ENCODE results near the gene BET1L.

The BET1L gene

GRCh38 chr11:223884-224283, 16.7 kb upstream of the BET1L start:
- Histone ChIP-seq H3K79me1 (ENCODE audit: low read depth, low read length) (peaks cover 7% of the 10 kb centered on the region), H3K36me3 (replicated peaks in 1 of 2; ENCODE audit: control insufficient read depth in 2 of 2, insufficient read depth in 2 of 2, low read length in 2 of 2) (peaks cover 10 to 37% of the 10 kb centered on the region in 2 donors), H3K18ac (ENCODE audit: low read length) (no peak overlapping the region), H3K4ac (ENCODE audit: low read length) (no peak overlapping the region), H2AFZ (ENCODE audit: low read length) (no peak overlapping the region), H3K4me3 (ENCODE audit: low read length in 2 of 2) (no peak overlapping the region), H2BK12ac (ENCODE audit: low read length) (no peak overlapping the region), H3K4me2 (ENCODE audit: insufficient read depth, low read length, poor library complexity, severe bottlenecking) (no peak overlapping the region), H3K4me1 (ENCODE audit: control insufficient read depth in 2 of 2, insufficient read depth in 1 of 2, low read depth in 1 of 2, low read length in 2 of 2) (no peaks in the 10 kb centered on the region), H3K27ac (replicated peaks; ENCODE audit: low read length) (no peak overlapping the region), H2AK5ac (ENCODE audit: low read depth, low read length) (no peak overlapping the region), H3K14ac (ENCODE audit: low read length) (no peak overlapping the region), H3K27me3 (ENCODE audit: control insufficient read depth in 3 of 3, insufficient read depth in 3 of 3, low read depth in 1 of 3, low read length in 3 of 3) (no peaks in the 10 kb centered on the region), H4K91ac (ENCODE audit: low read depth, low read length, poor library complexity) (no peak overlapping the region), H3K9ac (ENCODE audit: low read depth, low read length, poor library complexity) (no peak overlapping the region), H3K23ac (ENCODE audit: low read depth, low read length, poor library complexity) (no peak overlapping the region), H2BK15ac (ENCODE audit: low read length) (no peak overlapping the region), H3K9me3 (replicated peaks in 1 of 2; ENCODE audit: control insufficient read depth in 2 of 2, insufficient read depth in 1 of 2, low read depth in 1 of 2, low read length in 2 of 2) (peaks cover 0 to 2% of the 10 kb centered on the region in 2 donors), H4K8ac (ENCODE audit: low read depth, low read length) (no peak overlapping the region), H2BK5ac (ENCODE audit: low read length) (no peak overlapping the region), H2BK120ac (ENCODE audit: low read depth, low read length) (no peak overlapping the region)
- whole genome bisulfite sequencing, 2 donors (ENCODE audit: extremely low coverage in 2 of 2, insufficient read length in 2 of 2, insufficient replicate concordance in 1 of 2) = no CpG with 5 or more reads among the region's 9 CpGs
- DNase-seq (ENCODE audit: low spot score) = no peak

GRCh38 chr11:223026-223789, 16.0 kb upstream of the BET1L start:
- Histone ChIP-seq H3K27me3 (ENCODE audit: control insufficient read depth in 3 of 3, insufficient read depth in 3 of 3, low read depth in 1 of 3, low read length in 3 of 3) (no peaks in the 10 kb centered on the region), H2AFZ (ENCODE audit: low read length) (no peak overlapping the region), H2BK12ac (ENCODE audit: low read length) (no peak overlapping the region), H3K36me3 (replicated peaks in 1 of 2; ENCODE audit: control insufficient read depth in 2 of 2, insufficient read depth in 2 of 2, low read length in 2 of 2) (peaks cover 10 to 36% of the 10 kb centered on the region in 2 donors), H2BK120ac (ENCODE audit: low read depth, low read length) (no peak overlapping the region), H2BK15ac (ENCODE audit: low read length) (no peak overlapping the region), H3K9ac (ENCODE audit: low read depth, low read length, poor library complexity) (no peak overlapping the region), H3K79me1 (ENCODE audit: low read depth, low read length) (peaks cover 6% of the 10 kb centered on the region), H3K18ac (ENCODE audit: low read length) (no peak overlapping the region), H4K91ac (ENCODE audit: low read depth, low read length, poor library complexity) (no peak overlapping the region), H3K4me1 (ENCODE audit: control insufficient read depth in 2 of 2, insufficient read depth in 1 of 2, low read depth in 1 of 2, low read length in 2 of 2) (no peaks in the 10 kb centered on the region), H3K27ac (replicated peaks; ENCODE audit: low read length) (no peak overlapping the region), H3K14ac (ENCODE audit: low read length) (no peak overlapping the region), H3K9me3 (replicated peaks in 1 of 2; ENCODE audit: control insufficient read depth in 2 of 2, insufficient read depth in 1 of 2, low read depth in 1 of 2, low read length in 2 of 2) (peaks cover 0 to 2% of the 10 kb centered on the region in 2 donors), H3K23ac (ENCODE audit: low read depth, low read length, poor library complexity) (peak overlapping the region; percentile 59), H3K4me3 (ENCODE audit: low read length in 2 of 2) (no peak overlapping the region), H2BK5ac (ENCODE audit: low read length) (no peak overlapping the region), H4K8ac (ENCODE audit: low read depth, low read length) (peak overlapping the region; percentile 82), H3K4me2 (ENCODE audit: insufficient read depth, low read length, poor library complexity, severe bottlenecking) (no peak overlapping the region), H3K4ac (ENCODE audit: low read length) (no peak overlapping the region), H2AK5ac (ENCODE audit: low read depth, low read length) (no peak overlapping the region)
- no peak for DNase-seq (ENCODE audit: low spot score)
- no CpG with 5 or more reads among the region's 16 CpGs for WGBS, 2 donors (ENCODE audit: extremely low coverage in 2 of 2, insufficient read length in 2 of 2, insufficient replicate concordance in 1 of 2)

GRCh38 chr11:221998-222789, 15.0 kb upstream of the BET1L start:
- H2BK5ac ChIP-seq (ENCODE audit: low read length) = no peak overlapping the region
- peak overlapping the region; percentile 12 for H3K9ac ChIP-seq (ENCODE audit: low read depth, low read length, poor library complexity)
- peaks cover 12 to 43% of the 10 kb centered on the region in 2 donors for H3K36me3 ChIP-seq (replicated peaks in 1 of 2; ENCODE audit: control insufficient read depth in 2 of 2, insufficient read depth in 2 of 2, low read length in 2 of 2)
- H3K4me2 ChIP-seq (ENCODE audit: insufficient read depth, low read length, poor library complexity, severe bottlenecking) = no peak overlapping the region
- no peak overlapping the region for H2AK5ac ChIP-seq (ENCODE audit: low read depth, low read length)
- peak overlapping the region; percentile 59 for H3K23ac ChIP-seq (ENCODE audit: low read depth, low read length, poor library complexity)
- H3K9me3 ChIP-seq (replicated peaks in 1 of 2; ENCODE audit: control insufficient read depth in 2 of 2, insufficient read depth in 1 of 2, low read depth in 1 of 2, low read length in 2 of 2) = peaks cover 0 to 2% of the 10 kb centered on the region in 2 donors
- no peak overlapping the region for H3K14ac ChIP-seq (ENCODE audit: low read length)
- peaks cover 6% of the 10 kb centered on the region for H3K79me1 ChIP-seq (ENCODE audit: low read depth, low read length)
- no peak overlapping the region for H3K18ac ChIP-seq (ENCODE audit: low read length)
- no peak overlapping the region for H3K27ac ChIP-seq (replicated peaks; ENCODE audit: low read length)
- no peak overlapping the region for H3K4me3 ChIP-seq (ENCODE audit: low read length in 2 of 2)
- H3K4ac ChIP-seq (ENCODE audit: low read length) = no peak overlapping the region
- no peak overlapping the region for H2BK12ac ChIP-seq (ENCODE audit: low read length)
- H2BK15ac ChIP-seq (ENCODE audit: low read length) = no peak overlapping the region
- H2AFZ ChIP-seq (ENCODE audit: low read length) = no peak overlapping the region
- no peak for DNase-seq (ENCODE audit: low spot score)
- H4K8ac ChIP-seq (ENCODE audit: low read depth, low read length) = no peak overlapping the region
- no CpG with 5 or more reads among the region's 14 CpGs for WGBS, 2 donors (ENCODE audit: extremely low coverage in 2 of 2, insufficient read length in 2 of 2, insufficient replicate concordance in 1 of 2)
- no peaks in the 10 kb centered on the region for H3K4me1 ChIP-seq (ENCODE audit: control insufficient read depth in 2 of 2, insufficient read depth in 1 of 2, low read depth in 1 of 2, low read length in 2 of 2)
- H3K27me3 ChIP-seq (ENCODE audit: control insufficient read depth in 3 of 3, insufficient read depth in 3 of 3, low read depth in 1 of 3, low read length in 3 of 3) = no peaks in the 10 kb centered on the region
- H2BK120ac ChIP-seq (ENCODE audit: low read depth, low read length) = no peak overlapping the region
- no peak overlapping the region for H4K91ac ChIP-seq (ENCODE audit: low read depth, low read length, poor library complexity)

- Histone ChIP-seq H3K4ac (ENCODE audit: low read length) (no peak overlapping the region), H4K8ac (ENCODE audit: low read depth, low read length) (no peak overlapping the region), H3K79me1 (ENCODE audit: low read depth, low read length) (peaks cover 6% of the 10 kb centered on the region), H3K4me2 (ENCODE audit: insufficient read depth, low read length, poor library complexity, severe bottlenecking) (no peak overlapping the region), H2AK5ac (ENCODE audit: low read depth, low read length) (no peak overlapping the region), H2BK5ac (ENCODE audit: low read length) (no peak overlapping the region), H3K27me3 (ENCODE audit: control insufficient read depth in 3 of 3, insufficient read depth in 3 of 3, low read depth in 1 of 3, low read length in 3 of 3) (no peaks in the 10 kb centered on the region), H4K91ac (ENCODE audit: low read depth, low read length, poor library complexity) (no peak overlapping the region), H2BK120ac (ENCODE audit: low read depth, low read length) (no peak overlapping the region), H3K9me3 (replicated peaks in 1 of 2; ENCODE audit: control insufficient read depth in 2 of 2, insufficient read depth in 1 of 2, low read depth in 1 of 2, low read length in 2 of 2) (peaks cover 0 to 2% of the 10 kb centered on the region in 2 donors), H2BK15ac (ENCODE audit: low read length) (no peak overlapping the region), H2AFZ (ENCODE audit: low read length) (no peak overlapping the region), H3K4me1 (ENCODE audit: control insufficient read depth in 2 of 2, insufficient read depth in 1 of 2, low read depth in 1 of 2, low read length in 2 of 2) (no peaks in the 10 kb centered on the region), H3K18ac (ENCODE audit: low read length) (no peak overlapping the region), H3K36me3 (replicated peaks in 1 of 2; ENCODE audit: control insufficient read depth in 2 of 2, insufficient read depth in 2 of 2, low read length in 2 of 2) (peaks cover 14 to 46% of the 10 kb centered on the region in 2 donors), H3K9ac (ENCODE audit: low read depth, low read length, poor library complexity) (no peak overlapping the region), H3K14ac (ENCODE audit: low read length) (no peak overlapping the region), H2BK12ac (ENCODE audit: low read length) (no peak overlapping the region), H3K27ac (replicated peaks; ENCODE audit: low read length) (no peak overlapping the region), H3K4me3 (ENCODE audit: low read length in 2 of 2) (no peak overlapping the region), H3K23ac (ENCODE audit: low read depth, low read length, poor library complexity) (no peak overlapping the region)
- no peak for DNase-seq (ENCODE audit: low spot score)
- WGBS, 2 donors (ENCODE audit: extremely low coverage in 2 of 2, insufficient read length in 2 of 2, insufficient replicate concordance in 1 of 2) = no CpG with 5 or more reads among the region's 7 CpGs
Measured at GRCh38 chr11:221539-221938, 14.3 kb upstream of the BET1L start.
